Ectodermal cell (in vitro differentiated cells): ENCODE measurements around the gene CCSER1.

Source experiments
- H3K27ac ChIP-seq: 2 replicates; pipeline ENCODE4 v1.7.0; 2013; ENCODE audit warnings: mild to moderate bottlenecking, low read depth, low read length; ENCODE audit not compliant: insufficient read depth, poor library complexity, severe bottlenecking
- H3K27me3 ChIP-seq: 2 replicates; pipeline ENCODE4 v1.7.0; 2013; ENCODE audit warnings: mild to moderate bottlenecking, low read length; ENCODE audit not compliant: insufficient read depth, control insufficient read depth, poor library complexity, severe bottlenecking
- H3K36me3 ChIP-seq: one replicate; pipeline ENCODE4 v1.7.0; 2013; ENCODE audit warnings: low read length; ENCODE audit not compliant: control insufficient read depth, insufficient read depth
- H3K4me1 ChIP-seq: one replicate; pipeline ENCODE4 v1.7.0; 2013; ENCODE audit warnings: low read length; ENCODE audit not compliant: control insufficient read depth, insufficient read depth
- H3K4me3 ChIP-seq: 2 replicates; pipeline ENCODE4 v1.7.0; 2013; ENCODE audit warnings: low read depth, low read length, control low read depth; ENCODE audit not compliant: insufficient read depth
- H3K9me3 ChIP-seq: 2 replicates; pipeline ENCODE4 v1.7.0; 2013; ENCODE audit warnings: mild to moderate bottlenecking, low read length, moderate library complexity; ENCODE audit not compliant: control insufficient read depth
- WGBS, 2 experiments: methylation state at CpG; one replicate each; pipeline ENCODE4 v1.1.7; 2013; ENCODE audit warnings: missing lambda C conversion rate in 2 of 2; 5-methylcytosine and 5-hydroxymethylcytosine counted together

Gene CCSER1

DNA sequence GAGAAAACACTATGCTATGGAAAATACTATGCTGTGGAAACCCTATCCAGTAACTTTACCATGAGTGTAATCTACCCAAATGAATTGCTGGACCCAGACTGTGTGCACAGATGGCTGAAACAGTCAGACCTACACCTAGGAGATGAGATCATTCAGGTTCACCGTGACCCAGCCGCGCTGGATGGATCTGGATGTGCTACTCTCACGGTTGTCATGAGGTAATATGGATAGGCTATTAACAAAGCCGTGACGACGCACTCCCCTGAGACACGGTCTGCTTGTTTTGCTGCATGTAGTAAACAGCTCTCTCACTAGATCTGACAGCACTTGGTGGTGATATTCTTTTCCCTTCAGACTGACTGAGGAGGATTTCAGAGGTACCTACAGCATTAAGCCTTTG lies 1344.1 kb downstream of the CCSER1 start:
- WGBS, 2 experiments: 94 to 96% methylated on average over 8 of the region's 8 CpGs
- H3K36me3 ChIP-seq: no peaks in the 10 kb centered on the region
- H3K4me1 ChIP-seq: no peaks in the 10 kb centered on the region
- no peaks in the 10 kb centered on the region for H3K9me3 ChIP-seq
- no peak overlapping the region for H3K27ac ChIP-seq
- no peak overlapping the region for H3K4me3 ChIP-seq
- H3K27me3 ChIP-seq: no peaks in the 10 kb centered on the region

- WGBS, 2 experiments: 67 to 95% methylated on average over 2 to 4 of the region's 4 CpGs
- Histone ChIP-seq H3K4me1 (no peaks in the 10 kb centered on the region), H3K9me3 (no peaks in the 10 kb centered on the region), H3K27ac (no peak overlapping the region), H3K4me3 (no peak overlapping the region), H3K36me3 (no peaks in the 10 kb centered on the region), H3K27me3 (no peaks in the 10 kb centered on the region)
These were observed 1344.9 kb downstream of the CCSER1 start for GRCh38 chr4:91472046-91472445.

GRCh38 chr4:91485415-91485814 lies 1358.2 kb downstream of the CCSER1 start:
- Histone ChIP-seq H3K4me3 (no peak overlapping the region), H3K9me3 (no peaks in the 10 kb centered on the region), H3K4me1 (no peaks in the 10 kb centered on the region), H3K27me3 (no peaks in the 10 kb centered on the region), H3K36me3 (no peaks in the 10 kb centered on the region), H3K27ac (no peak overlapping the region)
- 86 to 100% methylated on average over 1 of the region's 1 CpG for whole genome bisulfite sequencing, 2 experiments

DNA sequence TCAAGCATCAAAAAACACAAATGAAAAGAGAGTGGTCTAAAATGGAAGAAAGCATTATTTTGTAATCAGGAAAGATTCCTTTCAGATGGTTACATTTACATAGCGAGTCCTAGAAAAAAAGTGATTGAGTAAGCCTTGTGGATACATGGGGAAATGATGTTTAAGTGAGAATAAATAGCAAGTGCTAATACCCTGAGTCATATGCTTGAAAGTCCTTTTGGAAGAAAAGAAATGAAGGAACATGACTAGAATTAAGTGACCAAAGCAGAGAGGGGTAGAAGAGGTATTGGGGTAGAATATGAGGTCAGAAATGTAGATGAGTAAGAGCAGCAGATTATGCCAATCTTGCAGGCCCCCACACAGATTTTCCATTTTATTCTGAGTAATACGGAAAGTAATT lies 1361.8 kb downstream of the CCSER1 start:
- no peaks in the 10 kb centered on the region for H3K36me3 ChIP-seq
- H3K4me1 ChIP-seq: no peaks in the 10 kb centered on the region
- no peaks in the 10 kb centered on the region for H3K9me3 ChIP-seq
- no peaks in the 10 kb centered on the region for H3K27me3 ChIP-seq
- no peak overlapping the region for H3K4me3 ChIP-seq
- no peak overlapping the region for H3K27ac ChIP-seq
- WGBS, 2 experiments: 93 to 97% methylated on average over 2 of the region's 2 CpGs

GRCh38 chr4:91497892-91498291 lies 1370.7 kb downstream of the CCSER1 start:
- Histone ChIP-seq H3K9me3 (no peaks in the 10 kb centered on the region), H3K4me3 (no peak overlapping the region), H3K36me3 (no peaks in the 10 kb centered on the region), H3K27me3 (no peaks in the 10 kb centered on the region), H3K4me1 (no peaks in the 10 kb centered on the region), H3K27ac (no peak overlapping the region)
- WGBS, 2 experiments: 92 to 94% methylated on average over 4 of the region's 4 CpGs

- H3K4me1 ChIP-seq: no peaks in the 10 kb centered on the region
- H3K27ac ChIP-seq: no peak overlapping the region
- H3K27me3 ChIP-seq: no peaks in the 10 kb centered on the region
- H3K9me3 ChIP-seq: no peaks in the 10 kb centered on the region
- H3K4me3 ChIP-seq: no peak overlapping the region
- H3K36me3 ChIP-seq: no peaks in the 10 kb centered on the region
These were observed 1375.2 kb downstream of the CCSER1 start for GRCh38 chr4:91502365-91502764.

- Histone ChIP-seq H3K4me1 (no peaks in the 10 kb centered on the region), H3K36me3 (no peaks in the 10 kb centered on the region), H3K27ac (no peak overlapping the region), H3K27me3 (no peaks in the 10 kb centered on the region), H3K4me3 (no peak overlapping the region), H3K9me3 (peaks cover 3% of the 10 kb centered on the region)
These were observed 1386.1 kb downstream of the CCSER1 start for GRCh38 chr4:91513326-91513725.

DNA sequence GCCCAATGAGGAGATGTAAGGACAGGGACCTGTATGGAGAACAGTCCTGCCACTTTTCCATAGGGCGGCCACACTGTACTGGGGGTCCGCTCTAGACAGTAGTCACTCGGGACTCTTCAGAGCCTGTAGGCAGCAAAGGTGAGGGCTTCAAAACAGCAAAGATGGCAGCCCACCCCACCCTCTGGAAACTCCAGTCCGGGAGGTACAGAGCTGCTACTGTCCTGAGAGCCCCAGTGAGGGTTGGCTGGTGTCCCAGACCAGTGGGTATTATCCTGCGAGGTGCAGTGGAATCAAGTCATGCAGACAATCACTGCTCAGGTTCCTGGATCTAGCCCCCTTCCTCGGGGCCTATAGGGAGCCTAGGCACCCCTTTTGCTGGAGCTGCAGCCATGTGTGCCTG lies 1392.0 kb downstream of the CCSER1 start:
- H3K9me3 ChIP-seq: no peaks in the 10 kb centered on the region
- H3K27me3 ChIP-seq: no peaks in the 10 kb centered on the region
- no peaks in the 10 kb centered on the region for H3K4me1 ChIP-seq
- H3K4me3 ChIP-seq: no peak overlapping the region
- H3K36me3 ChIP-seq: no peaks in the 10 kb centered on the region
- 94 to 96% methylated on average over 6 of the region's 6 CpGs for WGBS, 2 experiments
- H3K27ac ChIP-seq: no peak overlapping the region

GRCh38 chr4:91525621-91526020 lies 1398.4 kb downstream of the CCSER1 start:
- Histone ChIP-seq H3K27me3 (no peaks in the 10 kb centered on the region), H3K4me3 (no peak overlapping the region), H3K4me1 (no peaks in the 10 kb centered on the region), H3K27ac (no peak overlapping the region), H3K9me3 (no peaks in the 10 kb centered on the region), H3K36me3 (no peaks in the 10 kb centered on the region)
- 82 to 90% methylated on average over 1 of the region's 1 CpG for WGBS, 2 experiments

DNA sequence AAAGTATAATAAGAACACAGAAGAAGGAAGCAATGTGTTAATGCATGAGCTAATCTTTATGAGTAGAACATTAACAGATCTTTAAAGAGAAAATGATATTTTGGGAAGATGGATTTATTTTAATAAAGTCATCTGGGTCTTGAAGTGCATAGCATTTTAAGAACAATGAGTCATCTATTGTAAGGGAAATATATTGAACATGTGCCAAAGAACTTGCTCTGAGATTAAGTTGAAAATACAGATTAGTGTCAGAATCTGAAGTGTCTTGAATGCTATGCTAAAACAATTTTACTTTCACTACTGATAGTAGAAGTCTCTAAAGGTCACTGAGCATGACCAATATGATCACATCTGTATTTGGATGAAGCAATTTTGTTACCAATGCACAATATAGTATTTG lies 1399.9 kb downstream of the CCSER1 start:
- no peak overlapping the region for H3K27ac ChIP-seq

GRCh38 chr4:91567594-91567993 lies 1440.4 kb downstream of the CCSER1 start:
- Histone ChIP-seq H3K36me3 (no peaks in the 10 kb centered on the region), H3K4me1 (peaks cover 4% of the 10 kb centered on the region), H3K4me3 (no peak overlapping the region), H3K9me3 (no peaks in the 10 kb centered on the region), H3K27me3 (no peaks in the 10 kb centered on the region), H3K27ac (no peak overlapping the region)
- no CpG with 5 or more reads among the region's 1 CpG for WGBS, 2 experiments

More for the DNA sequence above, 1399.9 kb downstream of the CCSER1 start:
- Histone ChIP-seq H3K4me1 (no peaks in the 10 kb centered on the region), H3K4me3 (no peak overlapping the region), H3K36me3 (no peaks in the 10 kb centered on the region), H3K27me3 (no peaks in the 10 kb centered on the region), H3K9me3 (no peaks in the 10 kb centered on the region)
